ENCODE results near the gene SPTA1.
"Not testable (repeated sequence)": the region's sequence is repeated elsewhere in the genome, so short reads cannot be mapped to it uniquely, and the experiment has no call there.

SPTA1 gene

GRCh38 chr1:158686111-158687009 is at the start of gene SPTA1:
Gene SPTA1, minus strand, starts transcription at chr1:158686715. Its CDS starts 198 bp downstream, at chr1:158686517.
- no peak for DNase-seq

GRCh38 chr1:158735848-158736247 is 49.3 kb upstream of the SPTA1 start:
- no peak for DNase-seq

- no peak for DNase-seq
Observed at GRCh38 chr1:158732524-158732923, 46.0 kb upstream of the SPTA1 start.

DNA sequence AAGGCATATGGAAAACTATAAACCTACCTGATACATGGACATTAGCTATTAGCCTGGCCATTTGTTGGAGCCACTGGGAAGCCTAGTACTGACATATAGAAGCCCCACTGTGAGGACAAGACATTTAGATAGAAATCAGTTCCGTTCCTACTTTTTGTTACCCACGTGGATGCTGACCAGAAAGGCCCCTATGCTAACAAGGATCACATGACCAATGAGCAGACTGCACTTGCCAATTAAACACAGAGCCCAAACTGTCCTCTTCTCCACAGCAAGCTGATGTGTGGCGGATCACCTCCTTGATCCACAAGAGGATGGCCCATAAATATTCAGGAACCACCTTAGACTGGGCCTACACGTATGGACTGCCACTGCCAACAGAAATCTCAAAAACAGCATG is 45.2 kb upstream of the SPTA1 start:
- DNase-seq: no peak

DNA sequence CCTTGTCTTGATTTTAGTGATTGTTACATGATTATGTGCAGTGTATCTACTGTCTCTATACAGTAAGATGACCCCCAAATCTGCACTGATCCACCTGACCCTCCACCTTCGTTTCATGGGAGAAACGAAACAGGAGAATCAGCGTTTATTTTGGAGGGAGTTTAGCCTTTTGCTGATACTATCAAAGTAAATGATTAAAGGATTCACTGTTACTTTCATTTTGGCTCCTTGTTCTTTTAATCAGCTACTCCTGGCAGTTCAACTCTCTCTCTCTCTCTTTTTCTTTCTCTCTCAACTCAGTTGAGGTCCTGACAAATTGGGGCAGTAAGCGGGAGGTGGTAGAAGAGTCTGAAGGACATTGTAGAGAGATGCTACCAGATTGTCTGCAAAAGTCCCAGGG is 43.9 kb upstream of the SPTA1 start:
- DNase-seq: no peak

DNA sequence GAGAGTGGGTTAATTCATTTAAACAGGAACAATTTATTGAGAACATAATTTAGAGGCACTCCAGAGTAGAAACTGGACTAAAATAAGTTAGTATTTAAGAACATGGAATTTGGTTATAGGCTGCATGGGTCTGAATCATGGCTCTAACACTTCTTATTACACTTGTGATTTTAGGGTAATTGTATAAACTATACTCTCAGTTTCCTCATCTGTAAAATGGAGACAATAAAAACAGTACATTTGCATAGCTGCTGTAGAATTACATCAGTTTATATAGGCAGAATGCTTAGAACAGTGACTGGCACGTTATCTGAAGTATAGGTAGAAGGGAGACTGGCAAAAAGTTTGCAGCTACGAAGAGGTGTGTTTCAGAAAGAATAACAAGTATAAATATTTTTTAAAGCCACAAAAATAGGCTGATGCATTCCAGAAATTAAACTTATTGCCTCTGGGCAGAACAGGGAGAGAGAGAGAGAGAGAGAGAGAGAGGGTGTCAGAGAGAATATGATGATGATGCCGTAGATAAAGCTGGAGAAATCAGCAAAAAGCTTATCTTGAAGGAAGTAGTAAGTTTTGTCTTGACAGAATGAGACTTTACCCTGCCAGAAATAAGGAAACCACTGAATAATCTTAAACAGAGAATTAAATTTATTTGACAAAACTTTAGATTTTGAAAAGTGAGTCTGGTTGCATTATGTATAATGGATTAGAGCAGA is 42.2 kb upstream of the SPTA1 start:
- no peak for DNase-seq

GRCh38 chr1:158724442-158724841 is 37.9 kb upstream of the SPTA1 start:
- no peak for DNase-seq

- no peak for DNase-seq
Observed at GRCh38 chr1:158720620-158721019, 34.1 kb upstream of the SPTA1 start, which contains the start of gene OR6K3. Gene OR6K3, minus strand, starts transcription at chr1:158720720. Its CDS starts 2,605 bp downstream, at chr1:158718115.

- no peak for DNase-seq
Observed at GRCh38 chr1:158719664-158720063, 33.1 kb upstream of the SPTA1 start.

GRCh38 chr1:158717344-158717743 is 30.8 kb upstream of the SPTA1 start:
- DNase-seq: no peak

DNA sequence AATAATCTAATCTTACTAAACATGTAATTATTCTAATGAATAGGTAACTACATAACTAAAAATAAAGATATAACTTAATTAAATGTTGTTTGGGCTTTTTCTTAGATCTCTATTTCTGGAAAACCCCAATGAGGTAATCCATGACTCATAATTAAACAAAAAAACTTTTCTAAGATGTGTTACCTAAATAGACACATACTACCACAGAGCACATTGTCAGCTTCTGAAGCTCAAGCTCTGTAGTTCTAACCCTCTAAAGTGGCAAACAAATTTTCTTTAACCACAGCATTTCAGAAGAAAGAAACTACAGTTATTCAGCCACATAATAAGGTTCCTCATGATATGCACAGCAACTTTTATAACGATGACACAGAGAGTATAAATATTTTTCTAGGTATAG is 29.8 kb upstream of the SPTA1 start:
- DNase-seq: no peak

DNA sequence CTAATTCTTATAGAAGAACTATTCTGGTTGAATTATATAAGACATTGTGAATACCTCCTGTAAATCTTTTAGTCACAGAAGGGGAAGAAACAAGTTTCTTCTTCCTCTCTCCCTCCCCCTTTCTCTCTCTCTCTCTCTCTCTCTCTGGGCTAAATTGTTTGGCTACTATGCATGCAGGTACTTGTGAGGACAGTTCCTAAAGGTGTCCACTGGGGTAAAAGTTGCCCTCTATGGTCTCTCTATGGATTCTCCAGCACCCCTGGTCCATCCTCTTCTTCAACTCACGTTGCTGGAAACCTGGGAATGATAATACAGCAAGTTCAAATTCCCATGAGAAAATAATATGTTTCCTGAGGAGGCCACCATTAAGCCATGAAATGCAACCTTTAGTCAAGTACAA is 28.2 kb upstream of the SPTA1 start:
- no peak for DNase-seq

- no peak for DNase-seq
Observed at GRCh38 chr1:158711098-158711497, 24.6 kb upstream of the SPTA1 start.

GRCh38 chr1:158706096-158706495 is 19.6 kb upstream of the SPTA1 start:
- no peak for DNase-seq

DNA sequence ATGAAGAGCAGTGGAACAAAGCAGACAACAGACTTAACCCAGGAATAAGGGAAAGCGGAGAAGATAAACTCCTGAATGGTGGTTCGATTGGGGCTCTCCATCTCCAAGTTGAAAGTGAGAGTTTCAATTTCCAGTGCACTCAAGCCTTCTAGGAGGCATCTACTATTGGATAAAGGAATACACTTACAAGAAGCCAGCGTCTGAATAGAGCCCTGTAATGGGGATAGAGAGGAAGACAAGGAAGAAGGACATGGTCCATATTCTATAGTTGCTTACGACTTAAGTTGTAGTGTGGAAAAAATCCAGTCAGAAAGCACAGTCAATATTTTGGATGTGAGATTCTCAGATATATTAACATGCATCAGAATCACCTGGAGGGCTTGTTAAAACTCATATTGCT is 14.0 kb upstream of the SPTA1 start, which contains the start of gene OR6K2:
OR6K2 (minus strand) TSS at position 101 of the 400 bp plus-strand sequence; CDS start at position 101, 0 bp downstream.
- DNase-seq: no peak

- no peak for DNase-seq
Observed at GRCh38 chr1:158694596-158694995, 8.1 kb upstream of the SPTA1 start.

GRCh38 chr1:158692356-158692755 is 5.8 kb upstream of the SPTA1 start:
- no peak for DNase-seq

- DNase-seq: no peak
Observed at GRCh38 chr1:158691907-158692306, 5.4 kb upstream of the SPTA1 start.

GRCh38 chr1:158691149-158691548 is 4.6 kb upstream of the SPTA1 start:
- not testable (repeated sequence) for DNase-seq

DNA sequence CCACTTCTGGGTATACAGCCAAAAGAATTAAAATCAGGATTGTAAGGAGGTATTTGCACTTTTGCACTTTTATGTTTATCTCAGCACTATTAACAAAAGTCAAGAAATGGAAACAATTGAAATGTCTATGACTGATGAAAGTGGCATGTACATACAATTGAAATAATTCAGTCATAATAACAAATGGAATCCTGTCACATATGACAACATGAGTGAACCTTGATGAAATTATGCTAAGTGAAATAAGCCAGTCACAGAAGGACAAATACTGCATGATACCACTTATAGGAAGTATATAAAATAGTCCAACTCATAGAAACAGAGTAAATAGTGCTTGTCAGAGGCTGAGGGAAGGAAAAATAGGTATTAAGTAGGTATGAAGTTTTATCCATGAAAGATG is 3.4 kb upstream of the SPTA1 start:
- DNase-seq: no peak

DNA sequence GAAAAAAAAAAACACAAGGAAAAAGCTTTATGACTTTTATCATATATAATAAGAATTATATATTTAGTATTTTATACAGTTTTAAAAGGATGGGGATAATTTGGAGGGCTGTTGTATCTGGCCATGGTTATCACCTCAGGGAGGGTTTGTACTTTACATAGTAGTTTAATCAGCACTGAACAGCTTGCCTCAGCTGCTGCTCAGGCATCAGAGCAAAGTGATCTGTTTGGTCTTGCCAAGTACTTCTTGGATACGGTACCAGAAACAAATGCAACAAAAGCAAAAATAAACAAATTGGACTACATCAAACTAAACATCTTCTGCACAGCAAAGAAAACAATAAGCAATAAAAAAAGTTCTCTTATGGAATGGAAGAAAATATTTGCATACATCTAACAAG is 2.6 kb upstream of the SPTA1 start:
- DNase-seq: no peak

GRCh38 chr1:158688343-158688742 is 1.8 kb upstream of the SPTA1 start:
- not testable (repeated sequence) for DNase-seq

DNA sequence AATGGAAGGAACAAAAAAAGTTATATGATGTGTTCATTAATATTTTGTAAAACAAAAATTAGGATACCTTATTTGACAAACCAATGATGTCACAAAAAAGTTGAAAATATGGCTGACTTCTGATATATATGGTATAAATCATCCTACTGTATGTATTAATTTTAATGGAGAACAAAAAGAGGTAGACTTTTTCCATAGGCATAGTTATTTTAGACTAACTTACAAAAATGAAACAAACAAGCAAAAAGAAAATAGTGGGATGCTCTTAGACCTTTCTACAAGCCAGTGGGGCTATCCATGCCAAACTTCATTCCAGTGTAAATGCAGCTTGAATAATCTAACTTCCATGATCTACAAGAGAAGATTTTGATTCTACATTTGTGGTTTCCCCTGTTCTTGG is 522 bp upstream of the SPTA1 start:
- DNase-seq: no peak

DNA sequence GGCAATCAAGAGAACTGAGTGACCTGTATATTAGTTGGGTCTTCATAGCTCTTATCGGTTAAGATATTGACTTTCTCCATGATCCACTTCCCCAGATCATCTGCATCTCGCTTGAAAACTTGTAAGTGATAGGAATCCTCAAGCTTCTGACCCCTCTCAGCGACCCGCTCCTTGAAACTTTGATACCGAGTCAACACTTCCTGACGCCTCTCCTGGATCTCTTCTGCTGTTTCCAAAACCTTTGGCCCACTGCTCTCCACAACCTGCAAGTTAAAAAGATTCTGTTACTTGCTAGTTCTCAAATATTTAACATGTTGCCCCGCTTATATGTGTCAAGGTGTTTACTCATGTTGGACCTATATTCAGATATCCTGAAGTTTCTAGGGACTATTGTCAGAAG is 1.4 kb downstream of the SPTA1 start:
- DNase-seq: no peak
